Natural killer cell (primary cell): ENCODE measurements around the gene DUSP28. TPM values are rescaled to one million over a fixed set of nuclear protein-coding genes. Genes with fewer than 3 reads are reported as not detected.

Source experiments
- ATAC-seq, 3 donors: fragments of 150-1000 bp in 2 of 3; fragments of 200-7000 bp in 1 of 3; cut with Tn5 transposase; 1 replicate in 1 of 3; 2 replicates in 2 of 3; pipeline ENCODE4 v1.10.0; 2021; ENCODE audit warnings: mild to moderate bottlenecking in 2 of 3, moderate library complexity in 2 of 3
- DNase-seq, 2 donors: peaks; one replicate each; pipeline versions ENCODE4 v3.0.0 to v3.0.0-alpha.2; 2013 to 2021; ENCODE audit warnings: mixed read lengths in 1 of 2
- H3K27ac ChIP-seq: one replicate; pipeline ENCODE4 v1.5.1; 2013; ENCODE audit warnings: mild to moderate bottlenecking, low read length
- H3K27me3 ChIP-seq: one replicate; pipeline ENCODE4 v1.6.1; 2013; ENCODE audit warnings: low read length; ENCODE audit not compliant: control insufficient read depth, insufficient read depth
- H3K36me3 ChIP-seq: one replicate; pipeline ENCODE4 v1.6.1; 2013; ENCODE audit warnings: low read length; ENCODE audit not compliant: control insufficient read depth, insufficient read depth
- H3K4me1 ChIP-seq: one replicate; pipeline ENCODE4 v1.6.1; 2013; ENCODE audit warnings: low read length; ENCODE audit not compliant: control insufficient read depth, insufficient read depth
- H3K4me3 ChIP-seq: one replicate; pipeline ENCODE4 v1.5.1; 2013; ENCODE audit warnings: low read length
- H3K9me3 ChIP-seq: one replicate; pipeline ENCODE4 v1.6.1; 2013; ENCODE audit warnings: low read length; ENCODE audit not compliant: control insufficient read depth, insufficient read depth
- H3K27ac Mint-ChIP-seq, 2 donors: one replicate each; pipeline ENCODE4 v1.8.0; 2022; ENCODE audit warnings: mild to moderate bottlenecking in 2 of 2, mixed read lengths in 2 of 2, moderate library complexity in 1 of 2
- H3K27me3 Mint-ChIP-seq, 2 donors: one replicate each; pipeline ENCODE4 v1.8.0; 2022; ENCODE audit warnings: low read depth in 2 of 2, mixed read lengths in 2 of 2
- H3K36me3 Mint-ChIP-seq: one replicate; pipeline ENCODE4 v1.8.0; 2022; ENCODE audit warnings: mixed read lengths
- H3K4me1 Mint-ChIP-seq, 2 donors: one replicate each; pipeline ENCODE4 v1.8.0; 2022; ENCODE audit warnings: mixed read lengths in 2 of 2
- H3K4me3 Mint-ChIP-seq: one replicate; pipeline ENCODE4 v1.8.0; 2022; ENCODE audit warnings: mild to moderate bottlenecking, moderate library complexity, mixed read lengths
- H3K9me3 Mint-ChIP-seq, 2 donors: one replicate each; pipeline ENCODE4 v1.8.0; 2022; ENCODE audit warnings: mixed read lengths in 2 of 2
- WGBS: methylation state at CpG from one replicate; pipeline ENCODE4 v1.1.7; 2013; ENCODE audit warnings: missing lambda C conversion rate; ENCODE audit not compliant: insufficient coverage; 5-methylcytosine and 5-hydroxymethylcytosine counted together
- intact Hi-C: fragments of 100-400 bp; cut with micrococcal nuclease; formaldehyde crosslinking; loops from one replicate; pipeline ENCODE4 v1.14.2; 2022
- total RNA-seq, 4 donors: library from RNA; stranded (reverse); fragments of 120-200 nt in 1 of 4; gene quantifications; one replicate each; pipeline versions ENCODE4 v1.2.3 to v1.2.4, GENCODE V29; 2013 to 2022
- TF ChIP-seq, protein P1 (sequence below): fragments of 200-600 bp; IDR thresholded peaks from one replicate; pipeline ENCODE4 v1.8.0; 2022; ENCODE audit warnings: antibody characterized with exemption

The DUSP28 gene
- total RNA-seq, 3 donors from 2014 or later (not counting 1 experiment from before 2014, with no cell fraction given): 13.5 to 25.2 (median 18.5) TPM

DNA sequence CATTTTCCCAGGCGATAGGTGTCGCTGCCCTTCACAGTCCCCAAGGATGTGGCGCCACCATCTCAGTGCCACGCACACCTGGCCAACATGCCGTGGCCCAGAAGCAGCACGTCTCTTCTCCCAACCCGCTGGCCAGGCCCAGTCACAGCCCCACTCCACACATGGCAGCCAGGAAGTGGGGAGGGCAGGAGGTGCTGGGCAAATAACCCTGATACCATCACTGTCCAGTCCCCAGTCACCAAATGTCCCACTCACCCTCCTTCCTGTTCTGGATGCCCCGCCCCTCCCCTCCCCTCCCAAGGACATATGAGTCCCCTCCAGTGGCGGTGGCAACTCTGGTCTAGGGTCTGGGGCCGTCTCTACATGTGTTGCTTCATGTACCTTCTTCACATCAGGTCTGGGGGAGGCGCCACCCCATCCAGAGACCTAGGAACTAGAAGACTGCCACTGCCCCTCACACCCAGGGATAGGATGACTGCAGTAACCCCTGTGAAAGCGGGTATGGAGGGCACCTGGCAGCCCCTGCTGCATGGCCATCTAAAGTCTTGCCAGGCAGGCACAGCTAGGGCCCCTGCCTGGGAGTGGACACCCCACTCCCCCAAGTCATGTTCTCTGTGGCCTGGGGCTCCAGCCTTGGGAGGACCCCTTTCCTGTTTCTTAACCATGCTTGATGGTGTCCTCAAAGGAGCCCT, 19.1 kb downstream of the DUSP28 start:
- 78% methylated on average over 12 of the region's 12 CpGs for WGBS
- Histone ChIP-seq H3K27me3 (no peaks in the 10 kb centered on the region), H3K4me1 (peaks cover 28% of the 10 kb centered on the region), H3K4me3 (no peak overlapping the region), H3K36me3 (peaks cover 43% of the 10 kb centered on the region), H3K27ac (peak overlapping the region; percentile 43), H3K9me3 (no peaks in the 10 kb centered on the region)
- intact Hi-C loops: no loop called here
- TF ChIP-seq, protein P1, sequence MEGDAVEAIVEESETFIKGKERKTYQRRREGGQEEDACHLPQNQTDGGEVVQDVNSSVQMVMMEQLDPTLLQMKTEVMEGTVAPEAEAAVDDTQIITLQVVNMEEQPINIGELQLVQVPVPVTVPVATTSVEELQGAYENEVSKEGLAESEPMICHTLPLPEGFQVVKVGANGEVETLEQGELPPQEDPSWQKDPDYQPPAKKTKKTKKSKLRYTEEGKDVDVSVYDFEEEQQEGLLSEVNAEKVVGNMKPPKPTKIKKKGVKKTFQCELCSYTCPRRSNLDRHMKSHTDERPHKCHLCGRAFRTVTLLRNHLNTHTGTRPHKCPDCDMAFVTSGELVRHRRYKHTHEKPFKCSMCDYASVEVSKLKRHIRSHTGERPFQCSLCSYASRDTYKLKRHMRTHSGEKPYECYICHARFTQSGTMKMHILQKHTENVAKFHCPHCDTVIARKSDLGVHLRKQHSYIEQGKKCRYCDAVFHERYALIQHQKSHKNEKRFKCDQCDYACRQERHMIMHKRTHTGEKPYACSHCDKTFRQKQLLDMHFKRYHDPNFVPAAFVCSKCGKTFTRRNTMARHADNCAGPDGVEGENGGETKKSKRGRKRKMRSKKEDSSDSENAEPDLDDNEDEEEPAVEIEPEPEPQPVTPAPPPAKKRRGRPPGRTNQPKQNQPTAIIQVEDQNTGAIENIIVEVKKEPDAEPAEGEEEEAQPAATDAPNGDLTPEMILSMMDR: no peak
- H3K4me3 Mint-ChIP-seq: no peak overlapping the region
- peak overlapping the region; percentile 71 to 77 for H3K27ac Mint-ChIP-seq
- DNase-seq (no peak), ATAC-seq (peak in 1 of 3 donors; percentile 23)
- no peaks in the 10 kb centered on the region for H3K27me3 Mint-ChIP-seq
- H3K36me3 Mint-ChIP-seq: no peaks in the 10 kb centered on the region
- peaks cover 22 to 40% of the 10 kb centered on the region in 2 donors for H3K4me1 Mint-ChIP-seq
- no peaks in the 10 kb centered on the region for H3K9me3 Mint-ChIP-seq

DNA sequence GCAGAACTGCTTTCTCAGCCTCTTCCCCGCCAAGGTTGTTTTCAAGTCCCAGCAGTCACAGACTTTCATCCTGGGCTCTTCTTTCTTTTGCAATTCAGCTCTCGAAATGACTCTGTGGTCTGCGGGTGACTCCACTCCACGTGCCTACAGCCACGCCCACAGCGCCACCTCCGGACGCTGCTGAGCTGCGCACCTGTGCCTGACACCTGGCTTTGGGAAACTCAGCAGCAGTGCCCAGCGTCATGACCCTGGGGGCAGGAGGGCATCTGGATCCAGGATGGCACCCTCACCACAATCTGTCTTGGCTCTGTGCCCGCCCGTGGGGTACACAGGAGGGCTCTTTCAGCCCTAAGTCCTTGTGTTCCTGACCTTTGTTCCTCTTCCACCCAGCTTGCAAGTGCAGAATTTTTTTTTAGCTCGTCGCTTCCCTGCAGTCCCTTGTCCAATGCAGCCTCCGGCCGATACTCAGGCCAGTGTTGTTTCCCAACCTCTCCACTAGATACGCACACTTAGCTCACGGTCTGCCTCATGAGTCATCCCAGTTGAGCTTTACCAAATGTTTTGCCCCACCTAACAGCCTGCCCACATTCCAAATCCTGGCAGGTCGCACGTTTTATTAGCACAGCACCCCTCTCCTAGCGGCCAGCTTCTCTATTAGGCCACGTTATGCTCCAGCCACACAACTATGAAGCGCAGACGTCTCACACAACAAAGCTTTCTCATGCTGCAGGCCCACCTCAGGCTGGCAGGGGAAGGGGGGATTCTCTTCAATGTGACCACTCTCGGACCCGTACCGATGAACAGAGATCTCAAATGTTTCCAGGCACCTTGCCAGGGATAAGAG, 19.8 kb downstream of the DUSP28 start:
- Mint-ChIP-seq H3K27ac (peak overlapping the region; percentile 71 to 77), H3K9me3 (no peaks in the 10 kb centered on the region), H3K4me1 (peaks cover 30 to 41% of the 10 kb centered on the region in 2 donors), H3K36me3 (no peaks in the 10 kb centered on the region), H3K27me3 (no peaks in the 10 kb centered on the region), H3K4me3 (no peak overlapping the region)
- TF ChIP-seq, protein P1: no peak
- 73% methylated on average over 27 of the region's 27 CpGs for WGBS
- H3K9me3 ChIP-seq: no peaks in the 10 kb centered on the region
- H3K27ac ChIP-seq: peak overlapping the region; percentile 43
- no peak overlapping the region for H3K4me3 ChIP-seq
- peaks cover 35% of the 10 kb centered on the region for H3K36me3 ChIP-seq
- no peaks in the 10 kb centered on the region for H3K27me3 ChIP-seq
- DNase-seq (peak in 1 of 2 donors; percentile 91), ATAC-seq (peak; percentile 64 to 75 (median 70))
- intact Hi-C loops: no loop called here
- H3K4me1 ChIP-seq: peaks cover 35% of the 10 kb centered on the region

DNA sequence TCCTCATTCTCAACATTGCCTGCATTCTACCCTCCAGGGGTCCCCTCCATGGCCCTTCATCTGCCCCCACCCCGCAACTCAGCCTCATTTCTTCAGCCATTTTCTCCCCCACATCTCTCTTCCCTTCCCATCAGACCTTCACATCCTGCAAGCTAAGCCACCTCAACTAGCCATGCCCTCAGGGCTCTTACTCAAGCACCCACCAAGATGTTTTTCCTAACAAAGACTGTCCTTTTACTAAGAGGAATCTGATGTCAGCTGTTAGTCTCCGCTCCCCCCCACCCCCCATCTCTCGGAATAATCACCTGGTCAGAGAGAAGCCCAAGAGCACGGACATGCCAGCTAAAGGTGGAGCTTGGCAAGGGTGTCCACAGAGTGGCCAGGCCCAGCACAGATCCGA, 21.7 kb downstream of the DUSP28 start:
- H3K27me3 ChIP-seq: no peaks in the 10 kb centered on the region
- peaks cover 45% of the 10 kb centered on the region for H3K4me1 ChIP-seq
- Mint-ChIP-seq H3K4me3 (no peak overlapping the region), H3K4me1 (peaks cover 36 to 46% of the 10 kb centered on the region in 2 donors), H3K27ac (peak overlapping the region in 1 of 2 donors; percentile 38), H3K36me3 (no peaks in the 10 kb centered on the region), H3K9me3 (no peaks in the 10 kb centered on the region), H3K27me3 (no peaks in the 10 kb centered on the region)
- 95% methylated on average over 4 of the region's 5 CpGs for WGBS
- no peaks in the 10 kb centered on the region for H3K9me3 ChIP-seq
- peaks cover 17% of the 10 kb centered on the region for H3K36me3 ChIP-seq
- intact Hi-C loops: no loop called here
- no peak overlapping the region for H3K4me3 ChIP-seq
- TF ChIP-seq, protein P1: no peak
- no peak for DNase-seq
- no peak overlapping the region for H3K27ac ChIP-seq
- ATAC-seq: no peak
